Measurements from ENCODE around the gene SPDYE4.

- TF ChIP-seq CTCF (conservative IDR thresholded peaks at IDR 0.05; ENCODE audit: low read length): no peak
- TF ChIP-seq EZH2phosphoT487 (IDR thresholded peaks at IDR 0.05; ENCODE audit: borderline replicate concordance, low read depth, low read length): no peak
Measured at GRCh38 chr17:8766731-8767130, 8.4 kb upstream of the SPDYE4 start.

Measured in OCI-LY7 (cell line).